HG02798 (cell line): ENCODE results near the gene ZNF521.

Source experiments
- ATAC-seq: cut with Tn5 transposase; IDR thresholded peaks from one replicate; pipeline ENCODE4 v1.9.1; 2021; ENCODE audit warnings: mild to moderate bottlenecking; ENCODE audit not compliant: unreplicated experiment, poor library complexity

Gene ZNF521

DNA sequence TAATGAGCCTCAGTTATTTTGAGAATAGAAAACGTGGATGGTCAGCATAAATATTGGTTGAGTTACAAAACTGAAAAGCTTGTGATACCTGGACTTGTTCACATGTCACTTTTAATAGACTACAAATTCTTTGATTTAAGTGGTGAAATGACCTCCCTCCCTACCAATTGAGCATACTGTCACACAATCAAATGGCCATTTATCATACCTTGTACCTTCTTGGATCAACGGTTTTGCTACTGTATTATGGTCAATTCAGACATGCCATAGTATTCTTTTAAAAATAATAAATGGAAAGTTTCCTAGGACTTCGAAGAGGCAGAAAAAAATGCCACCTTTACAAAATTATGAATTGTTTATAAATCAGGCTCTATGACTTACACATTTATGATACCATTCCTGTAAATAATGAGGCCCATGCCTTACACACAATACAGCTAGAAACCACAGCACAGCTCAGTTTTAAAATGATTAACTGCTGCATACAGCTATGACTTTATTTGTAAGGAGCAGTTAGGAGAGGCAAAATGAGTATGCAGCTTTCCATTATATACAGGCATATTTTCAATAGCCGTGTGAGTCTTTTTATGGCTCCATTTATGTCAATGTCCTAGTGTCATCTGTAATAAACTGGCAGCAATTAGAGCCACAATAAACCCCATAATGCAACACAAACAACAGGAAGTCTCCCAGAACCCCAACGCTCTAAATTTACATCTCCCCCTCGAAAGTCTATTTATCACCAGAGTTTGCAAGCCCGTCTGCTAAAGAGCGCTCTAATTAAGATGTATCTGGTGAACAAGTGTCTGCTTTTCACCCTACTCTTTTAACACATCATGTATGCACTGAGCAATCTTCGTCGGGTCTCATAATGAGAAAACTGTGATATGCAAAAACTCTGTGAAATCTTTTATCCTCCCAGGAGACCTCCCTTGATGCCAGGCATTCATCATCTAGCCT, 176.1 kb downstream of the ZNF521 start:
- ATAC-seq, result no peak

DNA sequence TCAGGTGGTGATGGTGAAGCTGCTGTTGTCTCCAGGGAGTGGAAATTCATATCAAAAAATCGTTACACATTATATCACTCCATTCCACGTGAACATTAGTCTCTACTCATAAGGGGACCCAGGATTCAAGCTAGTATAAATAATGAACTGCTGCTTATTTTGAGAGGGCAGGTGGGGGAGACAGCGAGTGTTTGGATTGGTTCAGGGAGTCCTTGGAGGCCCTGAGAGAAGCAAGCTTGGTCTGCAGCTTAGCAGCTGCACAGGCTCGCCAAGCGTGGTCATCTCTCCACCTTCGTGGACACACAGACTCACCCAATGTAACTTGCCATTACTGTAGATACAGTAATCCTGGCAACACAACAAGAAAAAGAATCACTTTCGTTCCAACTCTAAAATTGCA, 177.6 kb downstream of the ZNF521 start:
- no peak for ATAC-seq

DNA sequence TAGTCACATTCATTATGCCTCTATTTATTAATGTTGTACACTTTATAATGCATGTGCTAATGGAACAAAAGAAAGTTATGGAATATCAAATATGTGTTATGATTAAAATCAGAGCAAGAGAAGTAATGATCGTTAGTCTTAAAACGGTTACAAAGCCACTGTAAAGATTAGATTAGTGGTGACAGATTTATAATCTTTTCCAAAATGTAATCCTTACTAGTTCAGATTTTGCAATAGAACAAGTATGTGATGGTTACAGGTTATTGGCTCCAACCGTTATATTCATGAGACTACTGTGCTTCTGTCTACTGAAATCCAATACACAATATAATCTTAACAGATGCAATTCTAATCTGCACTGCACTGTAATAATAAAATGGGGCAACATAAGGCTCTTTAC, 180.6 kb downstream of the ZNF521 start:
- ATAC-seq, result no peak

DNA sequence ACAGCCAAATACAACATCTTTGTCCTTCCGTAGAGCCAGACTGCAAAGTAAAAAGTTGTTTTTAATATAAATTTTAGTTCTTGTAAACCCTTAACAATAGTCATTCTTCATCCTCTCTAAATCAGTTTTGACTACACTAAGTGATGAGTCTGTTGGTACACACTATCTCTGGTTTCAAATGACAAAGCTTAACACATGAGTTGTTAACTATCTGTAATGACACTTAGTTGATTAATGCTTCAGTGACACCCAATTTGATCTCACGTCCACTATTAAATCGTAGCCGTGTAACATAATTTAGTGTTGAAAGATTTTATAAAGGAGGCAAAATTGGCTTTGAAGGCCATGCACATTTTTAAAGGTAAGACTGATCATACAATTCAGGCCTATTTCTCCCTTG, 181.6 kb downstream of the ZNF521 start:
- ATAC-seq, result no peak

DNA sequence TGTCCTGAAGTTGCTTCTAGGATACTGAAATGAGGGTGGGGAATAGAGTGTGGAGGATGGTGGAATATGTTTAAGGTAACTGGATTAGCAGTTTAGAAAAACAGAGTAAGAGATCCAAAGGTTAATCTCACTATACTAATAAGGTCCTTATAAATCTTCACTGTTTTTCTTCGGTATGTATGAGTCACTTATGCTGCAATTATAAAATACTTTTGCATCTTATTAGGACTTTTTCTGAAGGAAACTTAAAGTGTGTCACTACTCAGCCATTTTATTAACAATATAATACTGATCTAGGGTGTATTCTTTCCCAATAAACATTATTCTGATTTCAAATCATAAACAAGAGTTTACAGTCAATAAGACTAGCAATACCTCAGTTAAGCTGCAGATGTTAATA, 182.3 kb downstream of the ZNF521 start:
- no peak for ATAC-seq

DNA sequence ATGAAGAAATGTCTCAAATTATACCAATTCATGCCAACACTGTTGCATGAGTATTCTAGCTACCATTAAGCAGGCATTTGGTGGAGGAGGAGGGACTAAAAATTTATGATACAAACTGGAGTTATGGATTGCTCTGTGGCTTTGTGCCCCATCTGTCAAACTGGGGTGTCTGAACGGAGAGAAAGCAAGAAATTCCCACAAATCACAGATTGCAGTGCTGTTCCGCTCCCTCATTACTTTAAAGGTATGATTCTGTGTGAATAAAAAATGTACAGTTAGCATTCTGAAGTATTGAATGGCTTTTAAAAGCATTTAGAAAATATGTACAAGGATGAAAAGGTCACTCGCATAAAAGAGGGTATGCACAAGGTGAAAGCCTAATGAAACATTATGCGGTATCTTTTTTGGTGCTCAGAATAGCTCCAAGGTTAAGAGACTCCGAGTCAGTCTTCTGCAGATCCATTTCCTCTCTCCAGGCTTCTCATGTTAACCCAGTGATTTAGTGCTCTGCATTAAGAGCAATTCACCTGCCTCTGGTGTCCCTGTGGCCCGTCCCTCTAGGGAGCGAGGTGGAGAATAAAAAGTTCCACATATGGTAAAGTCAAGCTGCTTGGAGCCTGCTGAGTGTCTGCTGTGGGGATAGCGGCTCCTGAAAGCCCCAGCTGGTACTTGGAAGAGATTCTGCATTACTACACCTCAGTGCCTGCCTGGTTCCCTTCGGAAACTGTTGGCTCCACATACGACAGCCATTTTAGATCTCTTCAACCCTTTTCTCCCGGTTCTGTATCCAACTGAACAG, 184.2 kb downstream of the ZNF521 start:
- no peak for ATAC-seq

DNA sequence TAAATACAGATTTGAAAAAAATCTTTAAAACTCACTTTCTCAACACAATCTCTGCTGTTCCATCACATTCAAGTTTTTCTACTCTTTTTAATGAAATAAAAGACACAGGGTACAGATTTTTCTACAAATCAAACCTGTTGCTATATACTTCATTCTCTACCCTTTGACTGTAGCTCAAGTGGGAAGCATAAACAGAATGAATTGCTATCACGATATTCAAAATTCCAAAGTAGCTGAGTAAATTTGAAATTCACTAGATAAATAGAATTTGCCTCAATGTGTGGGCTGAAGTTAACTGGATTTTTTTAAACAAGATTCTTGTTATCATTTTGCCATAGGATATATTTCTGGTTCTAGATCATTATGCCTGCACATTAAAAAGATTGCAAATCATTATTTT, 185.9 kb downstream of the ZNF521 start:
- no peak for ATAC-seq

DNA sequence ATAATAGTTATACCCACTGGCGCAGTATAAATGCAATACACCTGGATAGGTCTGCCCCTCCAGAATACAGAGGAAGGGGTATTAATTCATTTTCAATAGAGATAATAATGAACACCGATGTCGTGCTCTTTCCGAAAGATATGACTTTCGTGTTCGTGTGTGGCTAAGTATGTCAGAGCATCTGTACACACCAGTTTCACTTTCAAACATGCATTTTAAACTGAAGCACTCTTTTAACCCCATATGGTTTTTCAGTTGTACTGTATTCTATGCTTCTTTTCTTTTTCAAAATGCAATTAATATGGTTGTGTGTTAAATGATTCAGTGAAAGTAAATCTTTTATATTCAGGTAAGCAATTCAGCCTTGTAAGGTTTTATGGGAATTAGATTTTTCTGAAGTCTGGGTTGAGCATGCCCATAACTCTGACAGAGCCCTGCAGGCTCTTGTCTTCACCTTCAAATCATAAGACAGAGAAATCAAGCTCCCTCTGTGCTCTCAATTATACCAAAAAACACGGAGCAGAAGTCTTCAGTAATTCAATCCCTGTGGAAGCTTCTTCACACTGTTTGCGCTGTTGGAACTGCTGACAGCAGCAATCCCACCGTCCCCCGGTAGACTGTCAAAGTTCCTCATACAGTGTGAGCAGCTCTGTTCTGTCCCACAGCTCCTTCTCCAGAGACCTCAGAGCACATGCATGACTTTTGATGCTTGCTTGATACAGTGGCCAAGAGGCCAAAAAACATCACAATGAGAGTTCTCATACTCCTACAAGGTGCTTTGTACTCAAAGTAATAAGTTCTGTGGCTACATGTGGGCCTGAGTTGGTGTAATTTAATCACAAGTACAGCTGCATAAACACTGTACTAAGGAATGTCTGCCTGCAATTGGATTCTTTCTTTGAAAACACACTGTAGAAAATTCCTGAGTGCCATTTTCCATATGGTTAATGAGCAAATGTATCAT, 186.8 kb downstream of the ZNF521 start:
- ATAC-seq, result peak; percentile 89

DNA sequence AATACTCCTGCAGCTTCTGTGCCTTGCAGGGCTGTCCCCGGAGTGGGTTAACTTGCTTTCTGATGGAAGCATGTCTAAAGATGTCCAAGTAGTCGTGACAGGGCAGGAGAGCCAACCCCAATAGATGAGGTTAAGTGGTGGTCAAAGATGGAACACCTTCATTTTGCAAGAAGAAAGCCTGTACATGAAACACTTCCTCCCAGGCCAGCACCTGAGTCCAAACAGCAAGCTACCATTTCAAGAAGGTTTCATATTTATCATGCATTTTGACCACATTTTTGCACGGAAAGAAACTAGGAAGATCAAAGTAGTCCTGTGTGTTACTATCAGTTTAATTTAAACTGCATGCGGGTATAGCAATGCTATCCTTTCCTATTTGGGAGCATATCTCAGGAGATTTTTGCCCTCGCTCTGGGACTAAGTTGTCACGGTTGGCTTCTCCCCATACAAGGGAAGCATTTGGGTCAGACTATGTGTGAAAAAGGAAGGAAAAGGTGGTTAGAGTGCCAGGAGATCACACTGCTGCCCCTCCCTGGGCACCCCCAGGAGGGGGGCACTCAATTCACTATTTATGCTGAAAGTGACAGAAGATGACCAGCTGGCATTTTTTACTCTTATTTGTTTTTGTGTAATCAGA, 187.6 kb downstream of the ZNF521 start:
- peak; percentile 35 for ATAC-seq

DNA sequence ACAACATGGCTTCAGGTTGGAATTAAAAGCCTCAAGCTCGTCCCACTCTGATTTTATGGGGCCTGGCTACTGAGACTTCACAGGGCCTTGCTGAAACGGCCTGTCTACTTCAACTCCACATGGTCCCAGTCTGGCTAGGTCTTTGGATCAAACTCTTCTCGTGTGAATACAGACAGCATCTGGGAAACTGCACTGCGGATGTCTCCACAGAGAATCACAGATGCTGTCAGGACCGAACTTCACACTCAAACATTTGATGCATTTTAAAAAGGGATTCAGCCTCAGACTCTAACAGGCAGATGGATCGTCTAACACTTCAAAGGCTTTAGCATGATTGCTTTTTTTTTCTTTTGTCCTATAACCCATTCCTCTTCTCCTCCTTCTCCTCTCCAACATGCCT, 198.5 kb downstream of the ZNF521 start:
- no peak for ATAC-seq

DNA sequence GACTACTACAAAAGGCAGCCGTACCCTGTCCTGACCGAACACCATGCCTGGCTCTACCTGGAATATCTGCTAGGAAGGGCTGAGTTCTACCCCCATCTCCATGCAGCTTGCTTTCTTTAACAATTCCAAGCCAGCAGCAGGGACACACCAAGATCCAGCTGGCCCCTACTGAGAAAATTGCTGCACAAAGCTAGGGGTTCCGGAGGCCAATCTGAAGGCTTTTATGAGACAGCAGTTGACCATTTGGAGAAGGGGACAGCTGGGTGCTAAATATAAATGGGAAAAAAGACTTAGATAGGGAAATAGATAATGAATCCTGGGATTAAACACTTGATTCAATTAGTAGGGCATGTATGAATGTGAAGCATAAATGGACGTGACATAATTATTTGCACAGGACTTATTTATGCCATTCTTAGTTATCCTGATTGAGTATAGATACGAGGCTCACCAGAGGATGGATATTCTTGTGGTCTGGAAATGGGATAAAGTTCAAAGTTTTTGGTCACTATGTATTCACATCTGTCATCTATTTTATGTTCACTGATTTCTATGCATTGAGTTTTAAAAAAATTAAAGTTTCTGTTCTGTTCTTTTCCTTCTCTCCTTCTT, 204.0 kb downstream of the ZNF521 start:
- ATAC-seq, result no peak

DNA sequence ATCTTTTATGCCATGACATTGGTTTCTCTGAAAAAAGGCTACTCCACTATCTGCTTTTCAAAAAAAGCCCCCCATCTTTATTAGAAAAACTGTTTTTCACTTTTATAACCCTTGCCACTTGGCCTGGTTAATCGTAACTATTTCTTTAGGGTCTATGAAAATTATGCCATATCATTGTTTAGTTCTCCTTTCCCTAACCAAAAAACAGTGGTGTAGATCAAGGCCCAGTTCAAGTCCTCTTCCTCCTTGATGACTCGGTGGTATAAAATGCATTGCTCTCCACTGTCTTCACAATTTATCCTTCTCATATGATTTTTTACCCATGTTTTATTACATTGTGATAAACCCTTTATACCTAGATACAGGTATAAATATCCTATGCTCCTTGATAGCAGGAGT, 205.5 kb downstream of the ZNF521 start:
- no peak for ATAC-seq

DNA sequence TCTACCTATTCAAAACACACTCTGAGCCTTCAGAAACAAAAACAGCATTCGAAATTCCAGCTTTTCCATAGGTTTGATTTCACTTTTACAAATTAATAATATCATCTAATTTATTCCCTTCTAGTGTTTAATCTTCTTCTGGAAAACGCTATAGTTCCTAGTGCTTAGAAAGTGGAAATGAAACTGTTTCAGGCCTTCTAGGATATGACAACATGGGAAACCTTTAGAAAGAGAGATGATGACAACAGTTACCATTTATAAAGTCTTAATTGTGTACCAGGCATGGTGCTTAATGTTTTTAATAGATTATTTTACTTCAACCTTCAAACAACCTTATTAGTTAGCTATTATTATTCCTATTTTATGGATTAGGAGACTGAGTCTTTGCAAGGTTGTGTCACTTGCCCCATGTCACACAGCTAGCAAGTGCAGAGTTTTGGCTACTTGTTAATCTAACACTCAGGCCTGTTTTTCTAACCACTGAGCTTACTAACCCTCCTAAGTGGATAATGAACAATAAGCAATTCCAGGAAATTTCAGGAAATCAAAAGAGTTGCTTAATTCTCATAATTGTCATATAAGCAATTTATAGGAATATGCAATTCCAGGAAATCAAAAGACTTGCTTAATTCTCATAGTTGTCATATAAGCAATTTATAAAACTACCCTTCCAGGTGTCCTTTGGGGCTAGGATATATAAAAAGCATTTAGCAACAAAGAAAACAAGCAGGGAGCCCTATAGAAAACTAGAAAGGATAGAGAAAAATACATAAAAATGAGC, 206.0 kb downstream of the ZNF521 start:
- ATAC-seq, result no peak

DNA sequence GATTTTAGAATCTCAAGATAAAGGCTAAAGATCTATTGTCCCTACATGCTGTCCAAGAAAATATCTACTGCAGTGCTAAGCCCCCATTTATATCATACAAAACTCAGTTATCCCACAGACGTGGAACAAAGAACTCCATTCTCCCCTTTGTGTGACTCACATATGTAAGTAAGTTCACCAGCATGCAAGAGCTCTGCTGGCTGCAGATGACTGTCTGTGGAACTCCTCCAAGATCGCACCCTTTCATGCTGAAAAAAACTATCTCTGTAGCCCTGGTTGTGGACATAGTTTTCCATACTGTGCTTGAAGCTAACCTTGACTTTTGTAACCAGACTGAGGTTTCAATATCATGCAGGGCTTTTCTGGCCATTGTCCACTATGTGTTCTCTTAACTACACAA, 207.1 kb downstream of the ZNF521 start:
- ATAC-seq, result no peak

DNA sequence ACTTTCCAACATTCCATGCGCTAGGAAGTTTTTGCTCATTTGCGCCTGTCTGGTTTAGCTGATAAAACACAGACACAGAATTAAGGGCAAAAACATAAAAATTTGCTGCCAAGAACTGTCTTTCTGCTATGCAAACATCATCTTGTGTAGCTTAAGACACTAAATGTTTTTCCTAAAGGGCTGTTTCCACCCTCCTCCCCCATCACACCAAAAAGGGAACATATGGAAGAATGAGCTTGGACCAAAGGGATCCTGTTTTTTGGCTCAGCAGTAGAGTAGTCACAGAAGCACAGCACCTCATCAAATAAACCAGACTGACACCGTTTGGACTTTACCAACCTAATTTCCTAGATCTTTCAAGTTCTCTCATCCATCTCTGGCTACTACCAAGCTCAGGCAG, 210.1 kb downstream of the ZNF521 start:
- ATAC-seq, result no peak

DNA sequence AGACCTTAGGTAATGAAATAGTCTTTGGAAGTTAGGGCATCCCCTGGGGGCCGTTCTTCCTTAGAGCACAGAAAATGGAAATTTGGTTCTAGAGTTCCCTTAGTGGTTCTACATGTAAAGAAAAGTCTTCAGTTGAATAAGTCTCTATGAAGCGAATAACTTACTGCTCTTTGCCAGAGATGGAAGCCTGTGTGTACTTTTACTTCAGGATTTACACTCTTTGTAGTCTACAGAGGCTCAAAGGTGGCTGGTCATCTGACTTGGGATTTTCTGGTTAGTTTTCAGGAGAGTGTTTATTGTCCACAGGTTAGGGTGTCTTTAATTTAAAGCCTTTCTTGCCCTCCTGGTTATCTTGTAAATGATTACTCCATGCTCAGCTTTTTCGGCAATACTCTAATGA, 210.6 kb downstream of the ZNF521 start:
- no peak for ATAC-seq

DNA sequence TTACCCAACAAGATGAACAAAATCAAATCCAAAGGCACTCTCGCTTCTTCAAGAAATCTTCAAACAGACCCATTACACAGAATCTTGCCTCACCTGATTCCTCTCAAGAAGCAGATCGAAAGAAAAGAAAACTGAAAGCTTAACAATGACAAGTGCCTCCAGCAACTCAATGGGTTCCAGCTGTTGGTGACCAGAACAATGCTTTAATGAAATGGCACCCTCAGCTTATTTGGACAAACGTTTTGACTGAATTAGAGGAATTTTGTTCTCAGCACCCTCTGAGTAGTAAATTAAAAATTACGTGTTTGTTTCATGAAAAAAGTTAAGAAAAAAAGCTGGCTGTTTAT, 211.0 kb downstream of the ZNF521 start:
- no peak for ATAC-seq

DNA sequence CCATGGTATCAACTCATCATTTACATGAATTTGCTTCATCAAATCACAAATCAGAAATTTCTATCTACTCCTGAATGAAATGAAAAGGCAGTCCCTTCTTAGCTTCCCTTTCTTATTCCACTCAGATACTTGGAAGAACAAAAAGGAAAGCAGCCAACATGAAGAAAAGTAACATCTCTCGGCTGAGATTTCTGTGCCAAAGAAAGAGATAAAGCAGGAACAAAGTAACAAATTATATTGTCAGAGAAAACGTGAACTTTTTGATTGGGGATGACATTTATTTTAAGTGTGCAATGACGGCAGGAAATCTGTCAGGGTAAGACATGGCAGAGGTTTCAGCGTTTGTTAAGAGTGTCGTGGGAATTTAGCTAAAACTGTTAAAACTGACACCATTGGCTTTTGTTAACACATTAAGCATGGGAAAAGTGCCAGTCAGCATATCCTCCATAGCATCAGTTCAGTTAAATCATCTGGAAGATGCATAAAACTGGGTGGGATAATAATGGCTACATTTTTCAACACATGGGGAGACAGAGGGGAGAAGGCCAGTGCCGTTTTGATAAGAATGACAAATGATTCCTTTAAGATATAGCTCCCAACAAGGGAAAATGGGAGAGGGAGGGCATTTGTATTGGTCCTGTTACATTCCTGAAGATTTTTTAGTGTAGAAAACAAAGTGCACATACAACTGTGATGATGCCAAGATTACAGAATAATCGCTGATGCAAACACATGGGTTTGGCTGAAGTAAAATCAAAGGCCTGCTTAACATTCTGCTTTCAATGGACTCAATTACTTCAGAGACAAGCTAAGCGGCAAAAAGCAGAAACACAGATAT, 211.6 kb downstream of the ZNF521 start:
- ATAC-seq, result no peak
